HL-60 (cell line): ENCODE measurements around the gene SHLD1.

ENCODE experiments used
- CTCF ChIP-seq: IDR thresholded peaks from one replicate; pipeline ENCODE4 v1.5.1; 2011; ENCODE audit warnings: low read length, control low read depth, inconsistent platforms; ENCODE audit not compliant: insufficient read depth
- REST ChIP-seq: IDR thresholded peaks from 2 replicates; pipeline ENCODE4 v1.6.1; 2012; ENCODE audit warnings: low read depth; ENCODE audit not compliant: insufficient replicate concordance
- SPI1 ChIP-seq: IDR thresholded peaks from 2 replicates; pipeline ENCODE4 v1.6.1; 2012; ENCODE audit warnings: low read depth, mild to moderate bottlenecking, borderline replicate concordance

- TF ChIP-seq CTCF (no peak), REST (no peak), SPI1 (no peak)
Measured at GRCh38 chr20:5793916-5794315, 43.7 kb downstream of the SHLD1 start.
